Smooth muscle cell (in vitro differentiated cells): ENCODE results near the gene RSRC2. TPM values are rescaled to one million over a fixed set of nuclear protein-coding genes. Genes with fewer than 3 reads are reported as not detected.
A peak's percentile ranks its signal among the peaks of the same experiment; 100 is the strongest.

Experiments used
- DNase-seq: peaks from one replicate; lab custom pipeline; 2025; ENCODE audit not compliant: unreplicated experiment; lab: John Stamatoyannopoulos, UW
- H2AFZ ChIP-seq: fragments of 200-600 bp; sonication (generic); 2 replicates; pipeline ENCODE4 v1.6.0; 2016; ENCODE audit warnings: antibody characterized with exemption, low read depth, mild to moderate bottlenecking
- H3F3A ChIP-seq: fragments of 200-600 bp; sonication (generic); 2 replicates; pipeline ENCODE4 v1.6.0; 2017; ENCODE audit warnings: antibody characterized with exemption, low read depth
- H3K27ac ChIP-seq: fragments of 200-600 bp; sonication (generic); 2 replicates; pipeline ENCODE4 v1.5.1; 2016; ENCODE audit warnings: low read depth, mild to moderate bottlenecking
- H3K27me3 ChIP-seq: fragments of 200-600 bp; sonication (generic); 2 replicates; pipeline ENCODE4 v1.6.1; 2016; ENCODE audit warnings: low read depth, mild to moderate bottlenecking
- H3K36me3 ChIP-seq: fragments of 200-600 bp; sonication (generic); 2 replicates; pipeline ENCODE4 v1.5.1; 2016; ENCODE audit warnings: low read depth
- H3K4me1 ChIP-seq: fragments of 200-600 bp; sonication (generic); 2 replicates; pipeline ENCODE4 v1.5.1; 2016; ENCODE audit warnings: low read depth
- H3K4me2 ChIP-seq: fragments of 200-600 bp; sonication (generic); 2 replicates; pipeline ENCODE4 v1.6.0; 2016; ENCODE audit warnings: mild to moderate bottlenecking
- H3K4me3 ChIP-seq: fragments of 200-600 bp; sonication (generic); 2 replicates; pipeline ENCODE4 v1.5.1; 2016; ENCODE audit warnings: mild to moderate bottlenecking
- H3K79me2 ChIP-seq: fragments of 200-600 bp; sonication (generic); 2 replicates; pipeline ENCODE4 v1.6.0; 2016; ENCODE audit warnings: low read depth, mild to moderate bottlenecking
- H3K9ac ChIP-seq: fragments of 200-600 bp; sonication (generic); 2 replicates; pipeline ENCODE4 v1.6.0; 2016; ENCODE audit warnings: low read depth
- H3K9me3 ChIP-seq: fragments of 200-600 bp; sonication (generic); replicated peaks from 2 replicates; pipeline ENCODE4 v1.5.1; 2016; ENCODE audit warnings: low read depth
- H4K20me1 ChIP-seq: fragments of 200-600 bp; sonication (generic); 2 replicates; pipeline ENCODE4 v1.6.0; 2016; ENCODE audit warnings: low read depth
- WGBS: methylation state at CpG from one replicate; pipeline ENCODE4 v1.1.7; 2016; ENCODE audit warnings: low lambda C conversion rate; 5-methylcytosine and 5-hydroxymethylcytosine counted together
- polyA plus RNA-seq: library from polyadenylated mRNA; unstranded; fragments of >200 nt; fragmentation: Nextera tagmentation; extraction: Ambion mirVana; gene quantifications from 2 replicates; pipeline ENCODE4 v1.2.1, GENCODE V29; 2016
- total RNA-seq: library from RNA; depleted of rRNA; stranded (reverse); fragments of >200 nt; gene quantifications from 2 replicates; pipeline ENCODE4 v1.2.3, GENCODE V29; 2014
- TF ChIP-seq, protein P1 (sequence below): fragments of 200-600 bp; sonication (generic); IDR thresholded peaks from 2 replicates; pipeline ENCODE4 v1.5.1; 2017; ENCODE audit warnings: borderline replicate concordance, mild to moderate bottlenecking, antibody characterized with exemption; ENCODE audit not compliant: insufficient read depth, poor library complexity, severe bottlenecking

Gene RSRC2
- total and polyA plus RNA-seq, 2 experiments from 2014 or later: 60.9 to 108 TPM

DNA sequence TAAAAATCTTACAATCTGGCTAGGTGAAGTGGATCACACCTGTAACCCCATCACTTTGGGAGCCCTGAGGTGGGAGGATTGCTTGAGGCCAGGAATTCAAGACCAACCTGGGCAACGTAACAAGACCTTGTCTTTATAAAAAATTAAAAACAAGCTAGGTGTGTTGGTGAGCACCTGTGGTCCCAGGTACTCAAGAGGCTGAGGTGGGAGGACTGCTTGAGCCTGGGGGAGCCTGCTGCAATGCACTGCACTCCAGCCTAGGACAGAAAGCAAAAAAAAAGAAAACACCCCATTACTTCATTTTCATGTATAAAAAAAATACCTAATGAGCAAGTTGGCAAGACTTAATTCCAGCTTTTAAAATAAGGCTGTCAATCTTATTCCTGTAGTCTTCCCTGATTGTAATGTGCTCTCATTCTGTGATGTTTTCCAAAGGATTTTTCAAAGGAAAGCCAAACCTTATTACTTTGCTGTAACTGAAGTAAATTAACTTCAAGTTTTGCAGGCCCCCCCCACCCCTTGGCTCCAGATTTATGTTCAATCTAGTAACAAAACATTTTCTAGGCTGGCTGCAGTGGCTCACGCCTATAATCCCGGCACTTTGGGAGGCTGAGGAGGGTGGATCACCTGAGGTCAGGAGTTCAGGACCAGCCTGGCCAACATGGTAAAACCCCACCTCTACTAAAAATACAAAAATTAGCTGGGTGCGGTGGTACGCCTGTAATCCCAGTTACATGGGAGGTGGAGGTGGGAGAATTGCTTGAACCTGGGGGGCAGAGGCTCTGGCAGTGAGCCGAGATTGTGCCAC, 22.7 kb downstream of the RSRC2 start:
- Histone ChIP-seq H3K9ac (no peak overlapping the region), H3K36me3 (peaks cover 37% of the 10 kb centered on the region), H3K79me2 (peaks cover 30% of the 10 kb centered on the region), H3K4me3 (no peak overlapping the region), H3K27ac (peak overlapping the region; percentile 19), H3K9me3 (no peaks in the 10 kb centered on the region), H3K27me3 (no peaks in the 10 kb centered on the region), H2AFZ (no peak overlapping the region), H4K20me1 (peaks cover 52% of the 10 kb centered on the region), H3K4me2 (no peak overlapping the region), H3F3A (peaks cover 73% of the 10 kb centered on the region), H3K4me1 (no peaks in the 10 kb centered on the region)
- 95% methylated on average over 6 of the region's 6 CpGs for WGBS
- DNase-seq: no peak
- TF ChIP-seq, protein P1, sequence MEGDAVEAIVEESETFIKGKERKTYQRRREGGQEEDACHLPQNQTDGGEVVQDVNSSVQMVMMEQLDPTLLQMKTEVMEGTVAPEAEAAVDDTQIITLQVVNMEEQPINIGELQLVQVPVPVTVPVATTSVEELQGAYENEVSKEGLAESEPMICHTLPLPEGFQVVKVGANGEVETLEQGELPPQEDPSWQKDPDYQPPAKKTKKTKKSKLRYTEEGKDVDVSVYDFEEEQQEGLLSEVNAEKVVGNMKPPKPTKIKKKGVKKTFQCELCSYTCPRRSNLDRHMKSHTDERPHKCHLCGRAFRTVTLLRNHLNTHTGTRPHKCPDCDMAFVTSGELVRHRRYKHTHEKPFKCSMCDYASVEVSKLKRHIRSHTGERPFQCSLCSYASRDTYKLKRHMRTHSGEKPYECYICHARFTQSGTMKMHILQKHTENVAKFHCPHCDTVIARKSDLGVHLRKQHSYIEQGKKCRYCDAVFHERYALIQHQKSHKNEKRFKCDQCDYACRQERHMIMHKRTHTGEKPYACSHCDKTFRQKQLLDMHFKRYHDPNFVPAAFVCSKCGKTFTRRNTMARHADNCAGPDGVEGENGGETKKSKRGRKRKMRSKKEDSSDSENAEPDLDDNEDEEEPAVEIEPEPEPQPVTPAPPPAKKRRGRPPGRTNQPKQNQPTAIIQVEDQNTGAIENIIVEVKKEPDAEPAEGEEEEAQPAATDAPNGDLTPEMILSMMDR: no peak

GRCh38 chr12:122503147-122503751, 23.5 kb downstream of the RSRC2 start:
- DNase-seq: no peak
- Histone ChIP-seq H4K20me1 (peaks cover 52% of the 10 kb centered on the region), H3K4me3 (no peak overlapping the region), H3F3A (peaks cover 70% of the 10 kb centered on the region), H2AFZ (no peak overlapping the region), H3K4me1 (peaks cover 7% of the 10 kb centered on the region), H3K9ac (no peak overlapping the region), H3K79me2 (peaks cover 37% of the 10 kb centered on the region), H3K27ac (peak overlapping the region; percentile 19), H3K9me3 (no peaks in the 10 kb centered on the region), H3K36me3 (peaks cover 31% of the 10 kb centered on the region), H3K27me3 (no peaks in the 10 kb centered on the region), H3K4me2 (no peak overlapping the region)
- 98% methylated on average over 3 of the region's 3 CpGs for WGBS
- TF ChIP-seq, protein P1: no peak

DNA sequence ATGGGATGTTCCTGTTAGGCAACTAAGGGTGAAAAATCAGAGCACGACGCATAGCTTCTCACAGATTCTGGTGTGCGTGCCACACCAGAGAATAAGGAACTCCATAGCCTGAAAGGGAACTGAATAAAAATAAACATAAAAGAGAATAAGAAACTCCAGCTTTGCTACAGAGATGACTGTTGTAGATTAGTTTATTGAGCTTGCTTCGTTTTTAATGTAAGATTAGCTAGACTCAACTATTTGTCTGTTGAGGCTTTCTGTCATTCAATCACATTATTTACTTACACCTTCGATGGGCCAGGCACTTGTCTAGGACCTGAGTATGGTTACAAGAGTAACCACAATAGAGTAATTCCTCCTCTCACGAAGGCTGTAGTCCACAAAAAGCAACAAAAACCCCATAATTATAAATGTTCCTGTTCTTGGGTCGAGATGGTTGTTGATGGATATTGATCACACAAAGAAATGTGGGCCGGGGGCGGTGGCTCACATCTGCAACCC, 25.2 kb downstream of the RSRC2 start:
- peak overlapping the region; percentile 32 for H3K9ac ChIP-seq
- TF ChIP-seq, protein P1: no peak

More for the DNA sequence above, 25.2 kb downstream of the RSRC2 start:
- Histone ChIP-seq H3K4me1 (peaks cover 9% of the 10 kb centered on the region), H2AFZ (no peak overlapping the region), H3K36me3 (peaks cover 16% of the 10 kb centered on the region), H3K4me3 (peak overlapping the region; percentile 79), H3F3A (peaks cover 54% of the 10 kb centered on the region), H3K27ac (peak overlapping the region; percentile 98), H3K9me3 (no peaks in the 10 kb centered on the region), H4K20me1 (peaks cover 52% of the 10 kb centered on the region), H3K27me3 (no peaks in the 10 kb centered on the region), H3K79me2 (peaks cover 37% of the 10 kb centered on the region), H3K4me2 (peak overlapping the region; percentile 92)
- DNase-seq: no peak
- 90% methylated on average over 9 of the region's 9 CpGs for WGBS
